ENCODE results near the gene MUC20.
"Not testable (repeated sequence)": the region's sequence is repeated elsewhere in the genome, so short reads cannot be mapped to it uniquely, and the experiment has no call there.

The MUC20 gene

GRCh38 chr3:195757438-195757770, 36.6 kb downstream of the MUC20 start:
- DNase-seq: no peak

- no peak for DNase-seq
Observed at GRCh38 chr3:195757827-195758226, 37.0 kb downstream of the MUC20 start.

DNA sequence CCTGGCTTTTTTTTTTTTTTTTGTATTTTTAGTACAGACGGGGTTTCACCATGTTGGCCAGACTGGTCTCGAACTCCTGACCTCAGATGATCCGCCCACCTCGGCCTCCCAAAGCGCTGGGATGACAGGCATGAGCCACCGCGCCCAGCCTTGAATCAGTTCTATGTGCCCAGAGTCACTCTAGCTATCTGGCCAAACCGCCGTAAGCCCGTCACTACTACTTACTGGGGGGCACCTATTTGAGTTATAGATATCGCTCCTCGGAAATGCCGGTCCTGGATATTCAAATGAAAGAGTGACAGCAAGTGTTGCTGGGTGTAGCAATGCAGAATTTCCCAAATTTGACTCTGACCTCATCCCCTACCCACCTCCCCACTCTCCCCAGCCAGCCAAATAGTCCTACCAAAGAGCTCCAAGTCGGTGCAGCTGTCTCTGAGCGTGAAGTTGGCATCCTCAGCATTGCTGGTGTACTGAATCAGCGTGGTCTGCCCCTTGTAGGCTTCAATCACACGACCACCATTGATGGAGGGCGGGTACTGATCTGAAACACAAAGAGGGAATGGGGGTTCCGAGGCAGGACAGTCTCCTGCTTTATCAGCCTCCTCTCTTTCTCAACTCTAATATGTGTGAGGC, 38.1 kb downstream of the MUC20 start:
- no peak for DNase-seq

DNA sequence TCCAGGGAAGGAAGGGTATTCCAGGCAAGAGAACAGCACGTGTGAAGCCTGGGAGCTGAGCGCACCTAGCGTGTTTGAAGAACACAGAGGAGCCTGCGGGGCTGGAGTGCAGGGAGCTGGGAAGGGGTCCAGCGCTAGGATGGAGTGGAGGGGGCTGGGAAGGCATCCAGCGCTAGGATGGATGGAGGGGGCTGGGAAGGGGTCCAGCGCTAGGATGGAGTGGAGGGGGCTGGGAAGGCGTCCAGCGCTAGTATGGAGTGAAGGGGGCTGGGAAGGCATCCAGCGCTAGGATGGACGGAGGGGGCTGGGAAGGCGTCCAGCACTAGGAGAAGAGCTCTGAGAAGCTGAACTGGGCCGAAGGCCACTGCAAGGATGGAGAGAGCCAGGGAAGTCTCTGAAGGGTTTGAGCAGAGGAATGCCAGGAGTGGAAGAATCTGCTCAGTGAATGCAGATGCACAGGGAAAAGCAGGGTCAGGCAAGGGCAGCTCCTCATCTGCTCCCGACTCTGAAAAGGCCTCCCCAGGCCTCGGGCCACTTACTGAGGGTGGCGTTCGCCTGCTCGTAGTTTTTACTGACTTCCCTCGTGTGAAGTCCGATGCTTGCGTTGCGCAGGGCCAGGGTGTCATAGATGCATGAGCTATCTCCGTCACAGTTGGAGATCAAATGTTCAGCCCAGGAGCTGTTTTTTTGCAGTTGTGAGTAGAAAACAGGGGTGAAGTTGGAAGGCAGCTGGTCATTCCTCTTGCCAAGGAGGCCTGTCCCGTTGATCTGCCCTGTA, 39.8 kb downstream of the MUC20 start:
- DNase-seq: no peak

GRCh38 chr3:195761123-195761566, 40.4 kb downstream of the MUC20 start:
- no peak for DNase-seq

- DNase-seq: no peak
Observed at GRCh38 chr3:195761567-195762248, 40.9 kb downstream of the MUC20 start.

GRCh38 chr3:195762249-195762585, 41.4 kb downstream of the MUC20 start:
- no peak for DNase-seq

GRCh38 chr3:195762611-195763010, 41.8 kb downstream of the MUC20 start:
- DNase-seq: no peak

DNA sequence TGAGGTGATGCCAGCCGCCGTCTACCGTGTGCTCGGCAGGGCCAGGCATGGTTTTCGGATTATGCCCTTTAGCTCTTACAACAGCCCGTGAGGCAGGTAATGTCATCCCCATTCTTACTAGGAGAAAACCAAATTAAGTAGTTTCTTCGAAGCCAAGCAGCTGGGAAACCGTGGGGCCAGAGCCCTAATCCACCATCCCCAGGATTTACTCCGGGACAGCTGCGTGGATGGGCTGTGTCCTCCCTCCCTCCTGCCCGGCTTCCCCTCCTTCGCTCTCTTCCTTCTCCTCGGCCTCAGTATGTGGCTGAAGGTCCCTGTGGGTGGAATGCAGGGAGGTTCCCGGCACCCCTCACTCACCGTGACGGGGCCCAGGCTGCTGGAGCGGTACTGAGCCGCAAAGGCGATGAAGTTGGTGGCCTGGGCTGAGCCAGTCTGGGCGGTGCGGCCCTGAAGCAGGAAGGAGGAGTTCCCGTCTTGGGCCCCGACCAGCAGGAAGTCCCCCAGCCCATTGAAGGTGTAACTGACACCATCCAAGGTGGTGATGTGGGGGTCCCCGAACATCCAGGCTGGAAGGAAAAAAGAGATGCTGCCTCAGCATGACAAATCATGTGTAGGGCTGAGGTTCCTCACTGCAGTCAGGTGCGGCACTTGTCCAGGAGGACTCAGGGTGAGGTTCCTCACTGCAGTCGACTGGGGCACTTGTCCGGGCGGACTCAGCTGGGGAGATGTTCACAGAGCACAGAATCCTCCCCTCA, 42.5 kb downstream of the MUC20 start:
- DNase-seq: no peak

DNA sequence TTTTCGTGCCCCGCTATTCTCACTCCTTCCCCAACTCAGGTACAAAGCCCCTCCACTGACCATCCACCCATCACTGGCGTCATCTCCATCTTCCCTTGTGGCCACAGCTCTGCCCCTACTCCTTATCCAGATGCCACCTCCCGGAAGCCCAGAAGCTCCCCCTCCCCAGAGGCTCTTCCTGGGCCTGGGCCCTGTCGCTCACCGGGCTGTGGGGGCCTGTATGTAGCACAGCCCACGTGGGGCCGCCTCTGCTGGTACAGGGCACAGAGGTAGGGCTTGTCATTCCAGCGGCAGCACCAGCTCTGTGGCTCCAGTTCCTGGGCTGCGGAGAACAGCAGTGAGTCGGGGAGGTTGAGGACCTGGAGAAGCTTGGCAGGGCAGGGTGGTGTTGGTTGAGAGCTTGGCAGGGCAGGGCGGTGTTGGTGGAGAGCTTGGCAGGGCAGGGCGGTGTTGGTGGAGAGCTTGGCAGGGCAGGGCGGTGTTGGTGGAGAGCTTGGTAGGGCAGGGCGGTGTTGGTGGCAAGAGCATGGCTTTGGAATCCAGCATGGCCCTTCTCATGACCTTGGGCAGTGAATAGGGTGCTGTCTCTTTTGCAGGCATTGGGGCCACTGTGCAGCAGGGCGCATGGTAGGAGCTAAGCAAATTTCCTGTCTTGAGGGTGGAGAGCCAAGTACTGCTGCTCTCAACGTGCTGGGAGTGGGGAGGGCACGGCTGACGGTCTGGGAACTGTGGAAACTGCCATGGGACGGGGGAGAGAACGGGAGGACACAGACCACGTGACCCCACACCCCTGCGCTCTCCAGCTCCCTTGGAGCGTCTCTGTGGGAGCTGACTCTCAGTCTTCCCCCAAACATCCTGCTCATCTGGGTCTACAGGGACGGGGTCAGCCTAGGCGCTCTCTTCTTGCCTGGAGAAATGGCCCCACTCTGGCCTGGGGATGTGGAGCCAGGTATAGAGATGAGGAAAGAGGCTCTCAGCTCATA, 43.4 kb downstream of the MUC20 start:
- DNase-seq: no peak

- no peak for DNase-seq
Observed at GRCh38 chr3:195764961-195765706, 44.4 kb downstream of the MUC20 start.

DNA sequence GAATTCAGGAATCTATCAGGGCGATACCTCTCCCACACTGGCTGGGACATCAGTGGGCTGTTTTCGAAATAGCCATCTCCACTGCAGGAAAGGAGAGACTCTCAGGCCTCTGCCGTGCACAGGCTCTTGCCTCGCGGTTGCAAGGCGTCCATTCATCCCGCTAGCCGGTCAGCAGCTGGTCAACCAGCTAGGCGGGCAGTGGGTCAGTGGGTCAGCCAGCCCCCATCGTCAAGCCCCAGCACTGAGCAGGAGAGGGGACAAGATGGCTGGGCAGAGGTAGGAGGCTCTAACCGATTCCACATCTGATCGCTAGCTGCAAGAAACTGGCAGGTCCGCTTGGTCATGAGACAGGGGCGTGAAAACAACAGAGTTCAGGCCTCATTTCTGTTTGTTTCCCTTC, 45.9 kb downstream of the MUC20 start:
- DNase-seq: no peak

DNA sequence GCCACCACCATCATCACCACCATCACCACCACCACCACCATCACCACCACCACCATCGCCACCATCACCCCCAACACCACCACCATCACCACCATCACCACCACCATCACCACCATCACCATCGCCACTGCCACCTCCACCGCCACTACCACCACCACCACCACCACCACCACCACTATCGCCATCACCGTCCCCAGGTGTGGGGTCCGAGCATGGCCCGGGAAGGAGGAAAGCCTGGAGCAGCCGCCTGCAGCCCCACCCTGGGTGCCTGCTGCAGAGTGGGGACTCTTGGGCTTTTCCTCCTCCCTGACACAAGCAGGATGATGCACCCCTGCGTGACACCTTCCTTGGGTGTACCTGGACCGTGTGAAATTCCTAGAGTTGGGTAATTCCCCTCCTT, 47.0 kb downstream of the MUC20 start:
- no peak for DNase-seq

- DNase-seq: no peak
Observed at GRCh38 chr3:195768414-195768813, 47.6 kb downstream of the MUC20 start.

GRCh38 chr3:195768831-195769303, 48.1 kb downstream of the MUC20 start:
- no peak for DNase-seq

GRCh38 chr3:195769551-195769950, 48.8 kb downstream of the MUC20 start:
- DNase-seq: no peak

DNA sequence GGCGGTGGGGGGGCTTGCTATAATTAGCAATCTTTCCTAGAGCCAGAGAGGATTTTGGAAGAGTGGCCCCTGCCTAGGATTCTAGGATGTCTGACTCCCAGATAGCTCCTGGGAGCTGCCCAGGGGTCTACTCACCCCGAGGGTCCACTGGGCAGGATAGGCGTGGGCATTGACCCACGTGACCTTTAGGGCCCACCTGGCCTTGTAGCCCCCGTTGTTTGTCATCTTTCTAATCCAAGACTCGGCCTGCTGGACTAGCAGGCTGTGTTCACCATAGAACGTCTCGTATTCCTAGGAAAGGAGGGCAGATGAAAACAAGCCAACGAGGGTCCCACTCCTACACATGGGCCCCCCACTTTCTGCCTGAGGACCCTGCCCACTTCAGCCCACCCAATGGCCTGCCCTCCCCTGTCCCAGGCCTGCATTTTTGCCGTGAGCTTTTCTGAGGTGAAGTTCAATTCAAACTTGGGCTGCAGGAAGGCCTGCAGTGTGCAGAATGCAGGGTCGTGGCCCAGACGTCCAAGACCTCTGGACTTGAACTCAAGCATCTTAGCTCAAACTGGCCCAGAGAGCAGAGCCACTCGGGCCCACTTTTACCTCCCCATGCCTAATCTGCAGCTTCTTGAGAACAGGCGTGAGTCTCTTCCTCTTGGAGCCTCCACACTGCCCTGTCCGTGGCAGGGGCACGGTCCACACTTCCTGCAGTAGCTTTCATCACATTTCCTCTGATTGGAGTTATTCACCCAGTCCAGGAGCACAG, 49.5 kb downstream of the MUC20 start:
- no peak for DNase-seq

GRCh38 chr3:195770841-195771645, 50.3 kb downstream of the MUC20 start:
- not testable (repeated sequence) for DNase-seq

- no peak for DNase-seq
Observed at GRCh38 chr3:195771646-195772300, 51.0 kb downstream of the MUC20 start.
